Right lobe of liver (tissue), 6 donors: ENCODE measurements around the gene OS9. TPM values are rescaled to one million over a fixed set of nuclear protein-coding genes. Genes with fewer than 3 reads are reported as not detected.

Experiments
- ATAC-seq, 4 donors: fragments of 200-7000 bp; cut with Tn5 transposase; one replicate each; pipeline ENCODE4 v1.9.1; 2020; ENCODE audit warnings: mild to moderate bottlenecking in 4 of 4, moderate library complexity in 4 of 4
- DNase-seq, 3 donors: peaks; one replicate each; pipeline ENCODE4 v3.0.0-alpha.2; 2020
- H3K27ac ChIP-seq, 3 donors: fragments of 200-600 bp; one replicate each; pipeline ENCODE4 v1.8.0; 2022
- H3K27me3 ChIP-seq, 2 donors: fragments of 200-600 bp; one replicate each; pipeline ENCODE4 v1.8.0; 2022
- H3K36me3 ChIP-seq, 4 donors: fragments of 200-600 bp; sonication (generic) in 1 of 4; one replicate each; pipeline versions ENCODE4 v1.5.1 to v1.8.0; 2017 to 2022; ENCODE audit warnings: control low read depth in 1 of 4
- H3K4me1 ChIP-seq, 4 donors: fragments of 200-600 bp; sonication (generic) in 1 of 4; one replicate each; pipeline versions ENCODE4 v1.5.1 to v1.8.0; 2017 to 2022; ENCODE audit warnings: control low read depth in 1 of 4
- H3K4me3 ChIP-seq, 3 donors: fragments of 200-600 bp; one replicate each; pipeline ENCODE4 v1.8.0; 2022
- H3K9me3 ChIP-seq, 4 donors: fragments of 200-600 bp; sonication (generic) in 1 of 4; one replicate each; pipeline versions ENCODE4 v1.5.1 to v1.8.0; 2017 to 2022; ENCODE audit warnings: control low read depth in 1 of 4
- POLR2A ChIP-seq: fragments of 450-650 bp; IDR thresholded peaks from one replicate; pipeline ENCODE4 v1.6.1; 2017; ENCODE audit warnings: antibody characterized with exemption, mild to moderate bottlenecking
- WGBS: methylation state at CpG from one replicate; pipeline ENCODE4 v1.1.6; 2018; ENCODE audit warnings: low coverage, low lambda C conversion rate; ENCODE audit not compliant: insufficient coverage; ENCODE audit errors: missing lambda C conversion rate; 5-methylcytosine and 5-hydroxymethylcytosine counted together
- intact Hi-C, 2 donors: fragments of 100-400 bp; cut with DNase I; formaldehyde crosslinking; loops; one replicate each; pipeline versions ENCODE4 v1.11.2 to v1.14.1; 2022
- total RNA-seq, 6 experiments: library from RNA; depleted of rRNA in 2 of 6; stranded (reverse); fragments of >200 nt in 2 of 6; fragmentation: NEBNext Ultra II Directional in 3 of 6; extraction: Animal tissue kit (Norgen Biotek cat#: 25700) in 3 of 6; gene quantifications; one replicate each; pipeline versions ENCODE4 v1.1.0 to v1.2.4, GENCODE V29; 2016 to 2023
- TF ChIP-seq, protein P1 (sequence below), 4 donors: fragments of 200-600 bp in 3 of 4; fragments of 450-650 bp in 1 of 4; IDR thresholded peaks; one replicate each; pipeline versions ENCODE4 v1.5.1 to v1.8.0; 2016 to 2022; ENCODE audit warnings: antibody characterized with exemption in 4 of 4, mild to moderate bottlenecking in 2 of 4
- donor health status: DM: no; HTN: yes; CAD: no.
- donor health status: DM: no; HTN: no; CAD: no.
- donor health status: DM: no; HTN: no; CAD: no.
- donor health status: DM: no; HTN: yes; CAD: no.
- donor health status: DM: no; HTN: yes; CAD: no.

The OS9 gene
- total RNA-seq, 6 experiments from 2014 or later = 179 to 245 (median 210) TPM

DNA sequence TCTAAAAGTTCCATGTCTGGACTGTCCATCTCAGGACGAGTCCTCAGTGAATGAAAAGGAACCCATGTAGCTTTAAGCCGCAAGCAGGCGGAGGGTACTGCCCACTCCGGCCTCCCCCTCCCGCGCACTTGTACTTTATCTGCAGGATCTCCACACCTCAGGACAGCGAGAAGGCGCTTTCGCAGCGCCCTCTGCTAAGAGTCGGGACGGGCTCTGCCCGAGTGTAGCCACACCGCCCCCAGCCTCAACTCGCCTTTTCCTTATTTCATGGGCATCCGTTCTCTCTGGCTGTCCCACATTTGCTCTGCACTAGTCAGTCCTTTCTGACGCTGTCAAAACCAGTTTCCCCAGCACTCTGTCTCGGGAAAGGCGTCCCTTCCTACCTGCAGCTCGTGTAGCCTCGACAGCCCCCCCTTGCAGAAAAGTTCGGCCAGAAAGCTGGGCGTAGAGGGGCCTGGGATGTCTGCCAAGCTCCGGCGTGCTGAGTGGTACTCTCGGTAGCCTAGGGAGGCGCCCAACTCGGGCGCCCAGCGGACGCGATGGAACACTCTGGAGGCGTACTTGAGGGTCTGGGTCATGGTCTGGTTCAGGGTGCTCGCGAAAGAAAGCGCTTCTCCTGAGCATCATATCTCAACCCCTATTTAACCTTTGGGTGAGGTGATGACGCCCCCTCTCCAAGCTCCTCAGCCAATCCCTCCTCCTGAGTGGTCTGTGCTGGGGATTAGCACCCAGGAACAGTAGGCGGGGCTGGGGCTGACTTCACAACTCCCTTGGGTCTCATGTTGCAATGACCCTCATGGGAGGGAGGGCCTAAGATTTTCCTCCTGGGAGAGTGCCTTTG lies 72.8 kb downstream of the OS9 start, which contains the start of gene CYP27B1:
CYP27B1 (minus strand) TSS at position 615 of the 841 bp plus-strand sequence; CDS start at position 578, 37 bp downstream.
- no peaks in the 10 kb centered on the region for H3K9me3 ChIP-seq
- intact Hi-C loops = no loop called here
- no peak for TF ChIP-seq POLR2A
- TF ChIP-seq, protein P1, sequence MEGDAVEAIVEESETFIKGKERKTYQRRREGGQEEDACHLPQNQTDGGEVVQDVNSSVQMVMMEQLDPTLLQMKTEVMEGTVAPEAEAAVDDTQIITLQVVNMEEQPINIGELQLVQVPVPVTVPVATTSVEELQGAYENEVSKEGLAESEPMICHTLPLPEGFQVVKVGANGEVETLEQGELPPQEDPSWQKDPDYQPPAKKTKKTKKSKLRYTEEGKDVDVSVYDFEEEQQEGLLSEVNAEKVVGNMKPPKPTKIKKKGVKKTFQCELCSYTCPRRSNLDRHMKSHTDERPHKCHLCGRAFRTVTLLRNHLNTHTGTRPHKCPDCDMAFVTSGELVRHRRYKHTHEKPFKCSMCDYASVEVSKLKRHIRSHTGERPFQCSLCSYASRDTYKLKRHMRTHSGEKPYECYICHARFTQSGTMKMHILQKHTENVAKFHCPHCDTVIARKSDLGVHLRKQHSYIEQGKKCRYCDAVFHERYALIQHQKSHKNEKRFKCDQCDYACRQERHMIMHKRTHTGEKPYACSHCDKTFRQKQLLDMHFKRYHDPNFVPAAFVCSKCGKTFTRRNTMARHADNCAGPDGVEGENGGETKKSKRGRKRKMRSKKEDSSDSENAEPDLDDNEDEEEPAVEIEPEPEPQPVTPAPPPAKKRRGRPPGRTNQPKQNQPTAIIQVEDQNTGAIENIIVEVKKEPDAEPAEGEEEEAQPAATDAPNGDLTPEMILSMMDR (IDR thresholded peaks at IDR 0.05) = no peak
- ATAC-seq (peak in 3 of 4 donors; percentile 9 to 26 (median 19)), DNase-seq (no peak)
- H3K4me1 ChIP-seq = peaks cover 0 to 22% (median 4%) of the 10 kb centered on the region in 4 donors
- peaks cover 4 to 9% of the 10 kb centered on the region in 2 donors for H3K27me3 ChIP-seq
- WGBS = 4% methylated on average over 21 of the region's 38 CpGs
- peak within 1 kb of the TSS in 1 of 3 donors; percentile 26 for H3K4me3 ChIP-seq
- no peak within 1 kb of the TSS for H3K27ac ChIP-seq
- H3K36me3 ChIP-seq = no peaks in the 10 kb centered on the region

DNA sequence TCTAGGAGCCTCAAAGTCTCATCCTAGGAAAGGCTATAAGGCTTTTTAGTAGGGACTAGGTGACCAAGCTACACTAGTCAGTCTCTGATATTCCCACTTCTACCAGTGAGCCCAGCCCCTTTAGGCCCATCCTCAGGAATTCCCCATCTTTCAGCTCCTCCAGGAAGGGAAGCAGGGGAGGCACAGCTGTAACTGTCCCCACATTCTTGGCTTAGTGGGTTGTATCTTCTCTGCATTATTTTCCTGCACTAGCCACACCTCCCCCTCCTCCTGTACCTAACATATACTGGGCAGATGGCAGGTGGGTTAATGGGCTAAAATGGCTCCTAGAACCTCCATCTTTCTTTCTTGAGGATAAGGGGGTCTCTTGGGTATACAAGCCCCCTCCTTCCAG lies 73.4 kb downstream of the OS9 start:
- Histone ChIP-seq H3K9me3 (no peaks in the 10 kb centered on the region), H3K4me3 (no peak overlapping the region), H3K27ac (no peak overlapping the region), H3K27me3 (peaks cover 4 to 9% of the 10 kb centered on the region in 2 donors), H3K4me1 (peaks cover 0 to 22% (median 4%) of the 10 kb centered on the region in 4 donors), H3K36me3 (no peaks in the 10 kb centered on the region)
- ATAC-seq (no peak), DNase-seq (no peak)
- intact Hi-C loops = no loop called here
- TF ChIP-seq, protein P1 (IDR thresholded peaks at IDR 0.05) = no peak
- TF ChIP-seq POLR2A = no peak

DNA sequence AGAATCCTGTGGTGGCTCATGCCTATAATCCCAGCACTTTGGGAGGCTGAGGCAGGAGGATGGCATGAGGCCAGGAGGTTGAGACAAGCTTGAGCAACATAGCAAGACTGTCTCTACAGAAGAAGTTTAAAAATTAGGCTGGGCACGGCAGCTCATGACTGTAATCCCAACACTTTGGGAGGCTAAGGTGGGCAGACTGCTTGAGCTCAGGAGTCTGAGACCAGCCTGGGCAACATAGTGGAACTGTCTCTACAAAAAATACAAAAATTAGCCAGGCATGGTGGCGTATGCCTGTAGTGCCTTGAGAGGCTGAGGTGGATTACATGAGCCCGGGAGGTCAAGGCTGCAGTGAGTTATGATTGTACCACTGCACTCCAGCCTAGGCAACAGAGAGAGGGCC lies 73.9 kb downstream of the OS9 start:
- 85% methylated on average over 2 of the region's 3 CpGs for WGBS
- H3K36me3 ChIP-seq = no peaks in the 10 kb centered on the region

DNA sequence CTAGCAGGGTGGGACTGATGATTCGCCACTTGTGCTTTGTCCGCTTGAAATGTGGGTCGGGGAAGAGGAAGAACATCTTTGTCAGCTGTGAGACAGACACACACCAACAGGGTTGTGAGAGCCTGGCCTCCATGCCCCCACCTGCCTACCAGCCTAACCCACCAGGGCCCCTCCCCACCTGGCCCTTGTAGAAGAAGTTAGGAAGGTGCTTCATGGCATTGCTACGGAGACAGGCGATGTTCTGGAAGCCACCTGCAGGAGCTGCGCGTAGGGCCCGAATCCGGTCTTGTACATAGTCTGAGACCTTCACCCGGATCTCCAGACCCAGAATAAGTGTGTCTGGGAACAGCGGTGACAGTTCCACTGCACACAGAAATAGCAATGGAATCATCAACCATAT lies 75.7 kb downstream of the OS9 start:
- H3K9me3 ChIP-seq = no peaks in the 10 kb centered on the region
- no peak for DNase-seq
- no peak overlapping the region for H3K27ac ChIP-seq
- ATAC-seq = no peak
- intact Hi-C loops = no loop called here
- no peaks in the 10 kb centered on the region for H3K36me3 ChIP-seq
- H3K4me1 ChIP-seq = peaks cover 2 to 26% (median 8%) of the 10 kb centered on the region in 4 donors
- peaks cover 0 to 2% of the 10 kb centered on the region in 2 donors for H3K27me3 ChIP-seq
- WGBS = 98% methylated on average over 5 of the region's 11 CpGs
- H3K4me3 ChIP-seq = no peak overlapping the region
- no peak for TF ChIP-seq POLR2A

More for the DNA sequence above, 73.9 kb downstream of the OS9 start:
- Histone ChIP-seq H3K4me3 (no peak overlapping the region), H3K27ac (no peak overlapping the region), H3K9me3 (no peaks in the 10 kb centered on the region), H3K27me3 (peaks cover 4 to 9% of the 10 kb centered on the region in 2 donors), H3K4me1 (peaks cover 0 to 22% (median 5%) of the 10 kb centered on the region in 4 donors)
- ATAC-seq = no peak
- intact Hi-C loops = no loop called here
- no peak for DNase-seq
- TF ChIP-seq, protein P1 (IDR thresholded peaks at IDR 0.05) = no peak
- no peak for TF ChIP-seq POLR2A

DNA sequence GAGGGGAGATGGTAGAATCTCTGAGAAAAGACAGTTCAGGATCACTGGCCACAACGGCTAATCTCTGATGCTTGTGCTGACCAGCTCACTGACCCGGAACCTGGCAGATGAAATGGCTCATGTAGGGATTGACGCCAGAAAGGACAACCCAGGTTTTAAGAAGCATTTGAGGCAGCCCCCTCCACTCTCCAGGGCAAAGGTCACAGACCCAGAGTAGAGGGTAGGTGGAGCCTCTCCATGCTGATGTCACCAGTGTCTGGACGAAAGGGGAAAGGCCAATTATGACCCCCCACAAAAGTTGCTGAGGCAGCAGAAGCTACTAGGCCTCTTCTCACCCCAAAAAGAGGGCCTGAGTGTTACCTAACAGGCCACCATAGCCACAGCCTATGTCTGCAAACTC lies 76.8 kb downstream of the OS9 start:
- ATAC-seq (no peak), DNase-seq (no peak)
- Histone ChIP-seq H3K27me3 (no peaks in the 10 kb centered on the region), H3K27ac (no peak overlapping the region), H3K9me3 (no peaks in the 10 kb centered on the region), H3K4me1 (peaks cover 2 to 15% (median 8%) of the 10 kb centered on the region in 4 donors), H3K36me3 (no peaks in the 10 kb centered on the region), H3K4me3 (no peak overlapping the region)
- intact Hi-C loops = no loop called here
- TF ChIP-seq POLR2A = no peak
- TF ChIP-seq, protein P1 (IDR thresholded peaks at IDR 0.05) = no peak
- WGBS = 82% methylated on average over 3 of the region's 4 CpGs
